H1 (cell line): Measurements from ENCODE around the gene PLPPR1. TPM values are rescaled to one million over a fixed set of nuclear protein-coding genes. Genes with fewer than 3 reads are reported as not detected.

ENCODE experiments used
- CBX5 ChIP-seq: fragments of 300-800, 300-1000 bp; sonication (generic); IDR thresholded peaks from 2 replicates; pipeline ENCODE4 v1.7.1; 2016; ENCODE audit warnings: antibody characterized with exemption, low read length, low read depth
- SIRT6 ChIP-seq: IDR thresholded peaks from one replicate; pipeline ENCODE4 v1.7.1; 2012; ENCODE audit warnings: low read length, inconsistent platforms
- polyA plus RNA-seq, 7 experiments: library from polyadenylated mRNA; depleted of rRNA in 3 of 7; stranded (reverse) in 5 of 7; unstranded in 2 of 7; fragments of >200 nt in 5 of 7; fragments of 200-250 nt in 2 of 7; gene quantifications; 1 replicate in 5 of 7; 2 replicates in 1 of 7; 4 replicates in 1 of 7; pipeline versions ENCODE4 v1.2.1 to v1.2.3, GENCODE V29; 2011 to 2013; ENCODE audit warnings: missing spikeins in 2 of 7, mixed read lengths in 2 of 7
- total RNA-seq: library from RNA; stranded (reverse); fragmentation: NEBNext Ultra II Directional; extraction: Animal tissue kit (Norgen Biotek cat#: 25700); gene quantifications from 2 replicates; pipeline ENCODE4 v1.2.1, GENCODE V29; 2021

The PLPPR1 gene
- total and polyA plus RNA-seq, 2 of the 8 experiments (the other 6 are each of a cell fraction or from before 2014, with no cell fraction given), result 1.4 to 1.8 TPM

- TF ChIP-seq CBX5, result no peak
- TF ChIP-seq SIRT6, result no peak
These were observed 110.0 kb downstream of the PLPPR1 start (continued) for GRCh38 chr9:101138509-101138908.
